ENCODE measurements around the gene FAM228B.
"Not testable (repeated sequence)": the region's sequence is repeated elsewhere in the genome, so short reads cannot be mapped to it uniquely, and the experiment has no call there.

FAM228B gene

DNA sequence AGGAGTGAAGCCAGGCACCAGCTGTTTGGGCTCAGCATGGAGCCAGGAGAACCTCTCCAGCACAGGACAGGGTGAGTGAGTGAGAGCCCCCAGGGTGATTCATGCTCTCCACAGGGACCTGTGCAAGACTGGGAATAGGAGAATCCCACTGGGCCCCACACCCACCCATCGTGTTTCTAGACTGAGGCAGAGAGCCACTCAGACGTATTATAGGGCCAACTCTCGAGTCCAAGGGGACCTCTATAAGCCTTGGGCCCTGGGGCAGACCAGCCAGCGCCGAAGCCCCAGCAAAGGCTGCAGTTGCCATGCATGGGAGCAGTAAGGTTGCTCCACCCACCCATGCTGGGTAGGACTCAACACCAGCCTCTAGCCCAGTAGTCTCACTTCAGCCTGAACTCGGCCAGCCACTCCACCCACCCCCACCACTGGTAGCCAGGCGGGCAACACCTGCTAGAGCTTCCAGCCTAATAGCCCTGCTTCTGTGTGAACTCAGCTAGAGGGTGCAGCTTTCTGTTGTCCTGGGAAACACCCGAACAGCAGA, 19.1 kb upstream of the FAM228B start:
- DNase-seq = no peak

DNA sequence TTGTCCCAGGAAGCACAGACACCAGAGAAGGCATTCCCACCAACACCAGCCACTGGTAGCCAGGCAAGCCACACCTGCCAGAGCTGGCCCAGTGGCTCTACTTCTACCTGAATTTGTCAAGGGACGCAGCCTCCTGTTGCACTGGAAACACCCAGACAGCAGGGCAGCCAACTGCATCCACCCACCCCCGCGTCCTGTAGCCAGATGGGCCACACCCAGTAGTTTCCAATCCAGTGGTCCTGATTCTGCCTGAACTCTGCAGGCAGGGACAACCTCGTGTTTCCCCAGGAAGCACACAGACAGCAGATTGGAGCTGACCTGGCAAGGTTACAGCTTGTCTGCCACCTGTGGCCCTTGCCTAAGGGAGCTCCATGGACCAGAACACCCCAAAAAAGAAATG, 18.4 kb upstream of the FAM228B start:
- DNase-seq = no peak

DNA sequence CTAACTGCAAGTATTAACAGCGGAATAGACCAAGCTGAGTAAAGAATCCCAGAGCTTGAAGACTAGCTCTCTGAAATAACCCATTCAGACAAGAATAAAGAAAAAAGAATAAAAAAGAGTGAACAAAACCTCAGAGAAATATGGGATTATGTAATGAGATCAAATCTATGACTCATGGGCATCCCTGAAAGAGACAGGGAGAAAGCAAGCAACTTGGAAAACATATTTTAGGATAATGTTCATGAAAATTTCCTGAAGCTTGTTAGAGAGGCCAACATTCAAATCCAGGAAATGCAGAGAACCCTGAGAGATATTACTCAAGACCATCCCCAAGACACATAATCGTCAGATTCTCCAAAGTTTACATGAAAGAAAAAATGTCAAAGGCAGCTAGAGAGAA, 17.5 kb upstream of the FAM228B start:
- DNase-seq = no peak

DNA sequence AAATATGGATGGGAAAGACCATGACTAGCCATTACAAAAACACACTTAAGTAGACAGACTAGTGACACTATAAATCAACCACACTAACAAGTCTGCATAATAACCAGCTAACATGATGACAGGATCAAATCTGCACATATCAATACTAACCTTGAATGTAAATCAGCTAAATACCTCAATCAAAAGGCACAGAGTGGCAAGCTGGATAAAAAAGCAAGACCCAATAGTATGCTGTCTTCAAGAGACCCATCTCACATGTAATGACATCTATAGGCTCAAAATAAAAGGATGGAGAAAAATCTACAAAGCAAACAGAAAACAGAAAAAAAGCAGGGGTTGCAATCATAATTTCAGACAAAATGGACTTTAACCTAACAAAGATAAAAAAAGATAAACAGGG, 16.5 kb upstream of the FAM228B start:
- no peak for DNase-seq

DNA sequence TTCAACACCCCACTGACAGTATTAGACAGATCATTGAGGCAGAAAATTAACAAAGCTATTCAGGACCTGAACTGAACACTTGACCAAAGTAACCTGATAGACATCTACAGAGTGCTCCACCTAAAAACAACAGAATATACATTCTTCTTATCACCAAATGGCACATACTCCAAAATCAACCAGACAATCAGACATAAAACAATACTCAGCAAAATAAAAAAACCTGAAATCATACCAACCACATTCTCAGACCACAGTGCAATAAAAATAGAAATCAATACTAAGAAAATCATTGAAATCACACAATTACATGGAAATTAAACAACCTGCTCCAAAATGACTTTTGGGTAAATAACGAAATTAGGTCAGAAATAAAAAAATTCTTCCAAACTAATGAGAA, 15.9 kb upstream of the FAM228B start:
- no peak for DNase-seq

DNA sequence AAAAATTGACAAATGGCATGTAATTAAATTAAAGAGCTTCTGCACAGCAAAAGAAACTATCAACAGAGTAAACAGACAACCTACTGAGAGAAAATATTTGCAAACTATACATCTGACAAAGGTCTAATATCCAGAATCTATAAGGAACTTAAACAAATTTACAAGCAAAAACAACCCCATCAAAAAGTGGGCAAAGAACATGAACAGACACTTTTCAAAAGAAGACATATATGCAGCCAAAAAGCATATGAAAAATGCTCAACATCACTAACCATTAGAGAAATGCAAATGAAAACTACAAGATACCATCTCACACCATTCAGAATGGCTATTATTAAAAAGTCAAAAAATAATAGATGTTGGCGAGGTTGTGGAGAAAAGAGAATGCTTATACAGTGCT, 13.8 kb upstream of the FAM228B start:
- DNase-seq = not testable (repeated sequence)

DNA sequence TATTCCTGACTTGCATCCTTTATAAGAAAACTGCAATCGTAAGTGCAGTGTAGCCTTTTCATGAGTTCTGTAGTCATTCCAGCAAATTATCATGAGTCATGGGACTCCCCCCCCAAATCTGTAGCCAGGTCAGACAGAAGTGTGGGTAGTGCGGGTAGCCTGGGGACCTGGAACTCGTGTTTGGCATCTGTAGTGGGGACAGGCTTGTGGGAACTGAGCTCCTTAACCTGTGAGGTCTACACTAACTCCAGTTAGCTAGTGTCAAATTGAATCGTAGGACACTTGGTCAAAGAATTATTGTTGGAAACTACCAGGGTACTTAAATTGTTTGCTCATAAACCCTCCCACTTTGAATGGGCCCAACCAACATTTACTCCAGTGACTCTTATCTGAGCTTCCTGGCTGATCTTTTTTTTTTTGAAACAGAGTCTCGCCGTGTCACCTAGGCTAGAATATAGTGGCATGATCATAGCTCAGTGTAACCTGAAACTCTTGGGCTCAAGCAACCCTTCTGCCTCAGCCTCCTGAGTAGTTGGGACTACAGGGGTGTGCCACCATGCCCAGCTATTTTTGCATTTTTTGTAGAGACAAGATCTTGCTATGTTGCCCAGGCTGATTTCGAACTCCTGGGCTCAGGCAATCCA, 12.5 kb upstream of the FAM228B start:
- DNase-seq = no peak

DNA sequence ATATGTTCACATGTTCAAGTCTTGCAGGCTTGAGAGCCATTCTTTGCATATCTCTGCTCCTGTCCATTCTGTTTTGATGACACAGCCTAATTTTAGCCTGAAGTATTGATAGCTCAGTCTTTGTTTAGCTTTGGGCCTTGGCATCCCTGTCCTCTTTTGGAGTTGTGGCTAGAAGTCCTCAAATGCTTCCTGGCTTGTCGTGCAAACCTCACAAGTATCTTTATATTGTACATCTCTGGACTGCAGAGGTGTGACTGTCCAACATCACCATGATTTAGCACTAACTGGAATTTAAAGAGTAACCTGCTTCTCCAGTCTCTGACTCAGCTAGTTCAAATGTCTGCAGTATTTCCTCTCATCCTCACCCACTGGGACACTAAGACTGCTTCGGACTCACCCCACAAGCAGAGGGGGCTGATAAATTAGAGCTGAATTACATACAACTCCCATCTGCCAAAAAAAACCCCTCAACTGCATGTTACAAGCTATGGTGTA, 11.8 kb upstream of the FAM228B start:
- DNase-seq = no peak

DNA sequence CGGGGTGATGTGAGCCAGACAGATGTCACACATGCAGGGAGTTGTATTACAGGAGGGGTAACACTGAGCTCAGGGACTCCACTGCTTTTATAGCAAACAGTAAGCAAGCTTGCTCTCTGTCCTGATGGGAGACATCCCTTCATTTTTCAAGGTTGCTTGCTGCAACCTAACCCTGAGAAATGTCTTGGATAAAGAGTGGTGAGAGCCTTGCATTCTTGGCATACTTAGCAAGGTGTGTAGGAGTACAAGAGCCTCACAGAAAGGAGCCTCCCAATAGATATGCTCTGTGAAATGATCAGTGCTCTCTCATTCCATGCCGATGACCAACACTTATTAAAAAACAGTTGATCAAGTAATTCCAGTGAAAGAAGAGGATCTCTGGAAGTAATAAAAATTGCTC, 8.2 kb upstream of the FAM228B start:
- DNase-seq = no peak

DNA sequence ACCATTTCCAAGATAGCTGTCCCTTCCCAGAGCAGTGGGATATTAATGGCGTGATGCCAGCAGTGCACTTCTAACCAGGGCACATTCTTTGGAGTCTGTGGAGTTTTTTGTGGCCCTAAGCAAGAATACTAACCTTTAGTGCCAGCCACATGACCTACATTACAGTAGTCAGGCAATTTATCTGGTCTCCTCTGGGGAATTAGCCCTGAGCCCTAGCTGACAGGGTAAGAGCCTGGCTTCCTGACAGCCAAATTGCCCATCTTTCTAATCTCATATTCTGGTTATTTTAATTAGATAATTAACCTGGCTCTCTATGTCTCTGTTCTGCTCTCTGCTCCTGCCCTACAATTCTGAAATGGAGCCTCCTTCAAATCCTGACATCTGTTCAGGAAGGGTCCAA, 5.4 kb upstream of the FAM228B start:
- DNase-seq = no peak

DNA sequence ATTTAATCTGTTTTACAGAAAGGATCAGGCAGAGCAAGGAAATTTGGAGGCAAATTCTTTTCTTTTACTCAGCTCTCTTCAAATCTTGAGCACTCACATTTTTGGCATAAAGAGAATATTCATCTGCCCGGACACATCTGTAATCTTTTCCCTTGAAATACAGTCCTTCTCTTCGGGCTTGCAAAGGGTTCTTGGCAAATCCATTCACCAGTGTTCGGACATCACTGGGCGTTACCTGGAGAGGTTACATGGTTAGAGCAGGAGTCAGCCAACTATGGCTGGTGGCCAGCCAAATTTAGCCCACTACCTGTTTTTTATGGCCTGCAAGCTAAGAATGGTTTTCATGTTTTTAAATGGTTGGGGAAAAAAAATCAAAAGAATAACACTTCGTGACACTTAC, 2.2 kb upstream of the FAM228B start:
- DNase-seq = no peak

DNA sequence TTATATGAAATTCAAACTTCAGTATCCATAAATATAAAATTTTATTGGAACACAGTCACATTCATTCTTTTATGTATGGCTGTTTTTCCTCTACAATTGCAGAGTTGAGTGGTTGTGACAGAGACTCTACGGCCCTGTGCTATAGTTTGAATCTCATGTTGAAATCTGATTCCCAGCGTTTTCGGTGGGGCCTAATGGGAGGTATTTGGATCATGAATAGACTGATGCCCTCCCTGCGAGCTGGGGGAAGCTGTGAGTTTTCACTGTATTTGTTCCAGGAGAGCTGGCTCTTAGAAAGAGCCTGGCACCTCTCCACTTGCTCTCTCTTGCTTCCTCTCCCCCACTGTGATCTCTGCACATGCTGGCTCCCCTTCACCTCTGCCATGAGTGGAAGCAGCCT, 1.8 kb upstream of the FAM228B start:
- no peak for DNase-seq

DNA sequence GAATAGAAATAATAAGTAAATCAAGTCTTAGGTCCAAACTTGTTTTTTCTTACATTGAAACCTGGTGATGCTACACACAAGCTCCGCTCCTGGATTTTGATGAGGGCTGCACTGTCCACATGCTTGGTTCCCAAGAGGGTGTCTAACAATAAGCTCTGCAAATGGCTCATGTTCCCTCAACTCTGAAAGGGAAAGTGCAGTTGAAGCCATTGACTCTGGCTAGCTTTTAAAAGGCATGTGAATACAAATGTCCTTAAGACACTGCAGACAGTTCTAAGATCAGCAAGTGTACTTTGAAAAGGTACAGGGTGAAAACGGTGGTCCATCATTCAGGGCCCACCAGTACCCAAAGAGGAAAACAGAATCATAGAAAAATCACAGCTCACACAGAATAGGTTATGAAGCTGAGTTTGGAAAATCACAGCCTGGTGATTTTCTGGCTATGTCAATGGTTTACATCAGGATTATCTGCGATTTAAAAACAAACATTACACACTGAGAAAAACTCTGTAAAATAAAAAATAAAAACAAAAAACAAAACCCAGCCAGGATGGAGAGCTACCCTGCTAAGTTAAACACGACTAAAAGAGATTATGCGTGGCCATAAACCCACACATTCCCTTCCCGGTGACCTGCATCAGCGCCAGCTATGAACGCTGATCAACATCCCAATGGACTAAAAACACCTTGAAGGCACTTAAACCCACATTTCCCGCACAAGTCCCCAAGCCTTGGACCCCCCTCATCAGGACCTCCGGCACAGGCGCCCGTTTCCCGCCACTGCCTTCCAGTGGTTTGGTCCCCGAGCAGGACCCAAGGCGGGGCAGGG, 689 bp upstream of the FAM228B start:
- DNase-seq = no peak

DNA sequence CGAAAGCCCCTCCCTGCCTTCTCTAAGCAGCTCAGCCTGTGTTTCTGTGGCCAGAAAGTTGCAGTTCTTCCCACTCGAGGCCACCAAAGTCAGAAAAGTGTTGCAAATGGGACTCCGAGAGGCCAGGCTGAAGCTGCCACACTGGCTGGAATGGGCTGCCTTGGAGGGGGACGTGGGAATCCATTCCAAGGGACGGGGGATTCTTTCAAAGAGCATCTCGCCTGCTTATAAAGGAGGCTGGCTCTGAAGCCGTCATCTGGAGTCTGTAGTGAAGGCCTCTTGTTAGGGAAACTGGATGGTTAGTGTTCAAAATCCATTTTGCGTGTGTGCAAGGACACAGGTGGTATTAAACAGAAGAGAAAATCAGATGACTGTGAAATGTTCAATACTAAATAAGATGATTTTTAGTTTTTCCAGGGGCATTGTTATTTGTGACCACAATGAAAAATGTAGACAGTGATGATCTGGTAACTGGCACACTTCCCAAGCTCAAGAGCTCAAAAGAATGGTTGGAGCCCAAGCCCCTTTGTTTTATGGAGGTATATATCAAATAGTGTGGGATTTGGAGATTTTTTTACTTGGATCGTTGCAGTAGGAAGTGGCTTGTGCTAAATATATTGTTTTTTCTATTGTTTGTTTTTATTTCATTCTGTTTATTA, 782 bp downstream of the FAM228B start:
- no peak for DNase-seq

DNA sequence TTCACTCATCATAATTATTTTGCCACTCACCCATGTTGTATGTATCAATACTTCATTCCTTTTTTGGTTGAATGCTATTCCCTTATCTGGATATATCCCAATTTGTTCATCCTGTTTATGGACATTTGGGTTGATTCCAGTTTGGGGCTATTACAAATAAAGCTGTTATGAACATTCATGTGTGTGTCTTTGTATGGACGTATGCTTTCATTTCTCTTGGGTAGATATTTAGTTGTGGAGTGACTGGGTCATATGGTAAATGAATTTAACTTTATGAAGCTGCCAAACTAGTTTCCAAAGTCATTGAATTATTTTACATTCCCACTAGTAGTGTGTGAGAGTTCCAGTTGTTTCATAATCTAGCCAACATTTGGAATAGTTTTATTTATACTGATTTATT, 2.7 kb downstream of the FAM228B start:
- DNase-seq = no peak

DNA sequence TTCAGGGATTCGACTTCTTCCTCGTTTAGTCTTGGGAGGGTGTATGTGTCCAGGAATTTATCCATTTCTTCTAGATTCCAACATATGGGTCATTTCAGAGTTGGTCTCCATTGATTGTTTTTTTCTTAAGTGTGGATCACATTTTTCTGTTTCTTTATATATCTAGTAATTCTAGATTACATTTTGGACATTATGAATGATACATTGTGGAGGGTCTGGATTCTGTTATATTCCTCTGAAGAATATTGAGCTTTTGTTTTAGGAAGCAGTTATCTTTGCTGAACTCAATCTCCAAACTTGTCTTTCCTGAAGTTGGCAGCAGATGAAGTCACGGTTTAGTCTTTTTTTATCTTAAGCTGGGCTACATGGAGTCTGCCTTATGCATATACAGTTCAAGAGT, 9.3 kb downstream of the FAM228B start:
- no peak for DNase-seq

DNA sequence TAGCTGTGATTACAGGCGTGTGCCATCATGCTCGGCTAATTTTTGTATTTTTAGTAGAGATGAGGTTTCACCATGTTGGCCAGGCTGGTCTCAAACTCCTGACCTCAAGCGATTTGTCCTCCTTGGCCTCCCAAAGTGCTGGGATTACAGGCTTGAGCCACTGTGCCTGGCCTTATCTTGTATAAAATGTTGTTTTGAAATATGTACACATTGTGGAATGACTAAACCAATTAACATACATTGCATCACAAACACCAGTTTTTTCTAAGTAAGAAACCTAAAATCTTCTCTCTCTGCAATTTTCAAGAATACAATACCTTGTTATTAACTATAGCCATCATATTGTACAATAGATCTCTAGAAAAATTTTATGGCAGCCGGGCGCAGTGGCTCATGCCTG, 17.0 kb downstream of the FAM228B start:
- not testable (repeated sequence) for DNase-seq

DNA sequence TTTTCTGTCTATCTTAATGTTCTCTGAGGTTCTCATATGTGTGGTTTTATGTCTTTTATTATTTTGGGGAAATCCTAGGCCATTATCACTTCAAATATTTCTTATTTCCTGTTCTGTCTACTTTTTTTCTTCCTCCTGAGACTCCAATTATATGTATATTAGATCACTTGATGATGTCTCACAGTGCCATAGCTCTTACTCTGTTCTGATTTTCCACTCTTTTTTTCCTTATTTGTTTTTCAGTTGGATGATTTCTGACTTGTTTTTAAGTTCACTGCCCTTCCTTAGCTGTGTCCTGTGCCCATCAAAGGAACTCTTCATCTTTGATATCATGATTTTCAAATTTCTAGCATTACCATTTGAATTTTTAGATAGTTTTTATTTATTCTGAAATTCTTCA, 24.1 kb downstream of the FAM228B start:
- no peak for DNase-seq

DNA sequence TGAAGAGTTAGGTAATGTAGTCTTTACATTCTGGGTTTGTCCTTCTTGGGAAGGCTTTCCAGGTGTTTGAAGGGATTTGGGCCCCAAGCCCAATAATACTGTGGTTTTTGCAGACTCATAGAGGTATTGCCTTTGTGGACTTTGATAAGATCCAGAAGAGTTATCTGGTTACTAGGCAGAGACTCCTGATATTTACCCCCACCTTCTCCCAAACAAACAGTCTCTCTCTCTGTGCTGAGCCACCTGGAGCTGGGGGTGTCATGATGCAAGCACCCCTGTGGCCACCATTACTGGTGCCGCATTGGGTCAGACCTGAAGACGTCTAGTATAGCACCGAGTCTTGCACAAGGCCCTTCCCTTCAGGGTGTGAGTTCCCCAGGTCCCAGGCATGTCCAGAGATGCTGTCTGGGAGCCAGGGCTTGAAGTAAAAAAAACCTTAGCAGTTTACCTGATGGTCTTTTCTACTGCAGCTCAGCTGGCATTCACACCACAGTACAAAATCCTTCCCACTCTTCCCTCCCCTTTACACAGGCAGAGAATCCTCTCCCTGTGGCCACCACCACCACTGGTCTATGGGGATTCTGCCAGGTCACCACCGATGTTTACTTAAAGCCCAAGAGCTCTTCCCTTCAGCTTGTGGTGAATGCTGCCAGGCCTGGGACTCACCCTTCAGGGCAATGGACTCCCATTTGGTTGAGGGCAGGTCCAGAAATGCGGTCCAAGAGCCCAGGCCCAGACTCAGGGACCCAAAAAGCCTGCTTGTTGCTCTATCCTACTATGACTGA, 29.3 kb downstream of the FAM228B start:
- DNase-seq = no peak

DNA sequence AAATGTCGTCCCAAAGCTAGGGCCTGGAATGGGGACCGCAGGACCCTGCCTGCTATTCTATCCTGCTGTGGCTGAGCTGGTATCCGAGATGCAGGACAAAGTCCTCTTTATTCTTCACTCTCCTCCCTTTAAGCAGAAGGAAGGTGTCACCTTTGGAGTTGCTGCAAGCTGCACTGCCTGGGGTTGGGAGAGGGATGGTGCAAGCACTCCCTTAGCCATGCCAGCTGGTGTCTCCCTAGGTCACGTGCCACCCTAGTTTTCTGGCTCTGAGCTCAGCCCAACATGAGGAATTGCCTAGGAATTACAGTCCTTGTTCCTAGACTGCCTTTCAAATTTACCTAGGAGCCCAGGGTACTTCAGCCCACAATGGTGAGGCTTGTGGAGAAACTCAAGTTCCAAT, 30.2 kb downstream of the FAM228B start:
- DNase-seq = no peak

DNA sequence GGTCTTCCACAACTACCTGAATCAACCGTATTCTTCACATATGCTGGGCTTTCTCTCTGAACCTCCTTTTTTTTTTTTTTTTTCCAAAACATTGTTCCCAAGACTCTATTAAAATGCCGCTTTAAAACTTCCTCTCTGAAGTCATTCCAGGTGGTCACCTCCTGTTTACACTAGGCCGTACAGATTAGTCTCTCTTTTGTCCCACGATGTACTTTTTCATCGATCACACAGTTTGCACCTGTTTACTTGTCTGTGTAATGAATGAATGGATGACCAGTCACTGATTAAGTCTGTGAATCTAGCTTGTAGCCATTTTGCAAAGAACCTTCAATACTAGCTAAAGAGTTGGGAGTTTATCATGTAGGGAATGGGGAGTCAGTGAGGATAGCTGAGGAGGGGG, 34.9 kb downstream of the FAM228B start:
- DNase-seq = no peak

DNA sequence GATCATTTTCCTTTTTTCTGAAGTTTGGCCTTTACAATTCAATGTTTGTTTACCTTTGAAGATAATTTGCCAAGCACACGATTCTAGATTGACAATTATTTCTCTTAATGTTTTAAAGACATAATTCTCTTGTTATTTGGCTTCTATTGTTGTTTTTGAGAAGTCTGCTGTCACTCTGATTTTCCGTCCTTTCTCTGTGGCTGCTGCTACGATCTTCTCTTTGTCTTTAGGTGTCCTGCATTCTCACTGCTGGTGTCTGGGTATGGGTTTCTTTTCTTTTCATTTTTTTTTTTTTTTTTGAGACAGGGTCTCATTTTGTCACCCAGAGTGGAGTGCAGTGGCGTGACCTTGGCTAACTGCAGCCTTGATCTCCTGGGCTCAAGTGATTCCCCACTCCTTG, 36.4 kb downstream of the FAM228B start:
- no peak for DNase-seq

DNA sequence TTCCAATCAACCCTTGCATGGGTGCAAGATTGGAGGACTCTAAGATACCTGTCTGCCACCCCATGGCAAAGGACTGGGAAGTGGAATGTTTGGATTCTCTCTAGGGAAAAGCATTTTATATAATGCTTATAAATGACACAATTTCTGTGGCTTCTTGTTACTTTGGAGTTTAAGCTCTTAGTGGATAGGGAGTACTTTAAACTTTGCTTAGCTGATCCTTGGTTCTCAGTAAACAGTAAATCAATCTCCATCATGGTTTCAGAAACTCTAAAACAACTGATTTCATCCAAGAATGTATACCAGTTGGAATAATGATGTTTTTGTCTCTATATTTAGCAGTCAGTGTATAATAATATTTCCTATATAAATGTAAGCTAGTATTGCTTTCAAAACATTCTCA, 37.5 kb downstream of the FAM228B start:
- no peak for DNase-seq

Measured in NCI-H1417 treated with DMSO at 0.1 percent for 48 hours (cell line).